GM18867 (cell line): ENCODE data around the gene RBP3.
"Not testable (repeated sequence)": the region's sequence is repeated elsewhere in the genome, so short reads cannot be mapped to it uniquely, and the experiment has no call there.

Source experiments
- ATAC-seq: cut with Tn5 transposase; IDR thresholded peaks from one replicate; pipeline ENCODE4 v1.9.1; 2021; ENCODE audit warnings: mild to moderate bottlenecking, moderate library complexity; ENCODE audit not compliant: unreplicated experiment

RBP3 gene

GRCh38 chr10:47370015-47370767 lies 22.0 kb downstream of the RBP3 start:
- no peak for ATAC-seq

- ATAC-seq, result no peak
Observed at GRCh38 chr10:47370878-47371277, 22.7 kb downstream of the RBP3 start.

GRCh38 chr10:47371629-47372485 lies 23.7 kb downstream of the RBP3 start:
- ATAC-seq, result no peak

GRCh38 chr10:47372726-47373125 lies 24.6 kb downstream of the RBP3 start:
- no peak for ATAC-seq

- no peak for ATAC-seq
Observed at GRCh38 chr10:47374611-47375536, 26.7 kb downstream of the RBP3 start.

GRCh38 chr10:47376522-47377220 lies 28.5 kb downstream of the RBP3 start:
- ATAC-seq, result no peak

GRCh38 chr10:47378183-47378510 lies 30.0 kb downstream of the RBP3 start:
- no peak for ATAC-seq

GRCh38 chr10:47378606-47379444 lies 30.7 kb downstream of the RBP3 start:
- no peak for ATAC-seq

- no peak for ATAC-seq
Observed at GRCh38 chr10:47379445-47379785, 31.3 kb downstream of the RBP3 start.

GRCh38 chr10:47379901-47380300 lies 31.7 kb downstream of the RBP3 start:
- ATAC-seq, result no peak

GRCh38 chr10:47380341-47381102 lies 32.4 kb downstream of the RBP3 start:
- ATAC-seq, result no peak

GRCh38 chr10:47381103-47381395 lies 32.9 kb downstream of the RBP3 start:
- ATAC-seq, result no peak

GRCh38 chr10:47381427-47382379 lies 33.5 kb downstream of the RBP3 start:
- no peak for ATAC-seq

GRCh38 chr10:47383261-47384147 lies 35.3 kb downstream of the RBP3 start:
- no peak for ATAC-seq

- ATAC-seq, result peak; percentile 96
Observed at GRCh38 chr10:47384148-47384921, 36.2 kb downstream of the RBP3 start, which contains the start of gene ZNF488. Gene ZNF488 (minus strand): TSS chr10:47384293. CDS start chr10:47368829, 15,464 bp downstream.

GRCh38 chr10:47386104-47386503 lies 37.9 kb downstream of the RBP3 start:
- not testable (repeated sequence) for ATAC-seq
